Progenitor cell of endocrine pancreas (in vitro differentiated cells): ENCODE results near the gene SPRED2. TPM values are rescaled to one million over a fixed set of nuclear protein-coding genes. Genes with fewer than 3 reads are reported as not detected.
"Not testable (repeated sequence)": the region's sequence is repeated elsewhere in the genome, so short reads cannot be mapped to it uniquely, and the experiment has no call there.

Experiments used
- DNase-seq: peaks from one replicate; pipeline ENCODE4 v3.0.0; 2021; ENCODE audit warnings: low spot score; ENCODE audit not compliant: unreplicated experiment
- H3K27ac Mint-ChIP-seq: 2 replicates; pipeline ENCODE4 v1.8.0; 2021; ENCODE audit warnings: mild to moderate bottlenecking, moderate library complexity, mixed read lengths
- H3K27me3 Mint-ChIP-seq: 2 replicates; pipeline ENCODE4 v1.8.0; 2021; ENCODE audit warnings: mixed read lengths
- H3K36me3 Mint-ChIP-seq: 2 replicates; pipeline ENCODE4 v1.8.0; 2022; ENCODE audit warnings: mixed read lengths; ENCODE audit not compliant: insufficient read depth
- H3K4me1 Mint-ChIP-seq: 2 replicates; pipeline ENCODE4 v1.8.0; 2021; ENCODE audit warnings: low read depth, mixed read lengths
- H3K4me3 Mint-ChIP-seq: 2 replicates; pipeline ENCODE4 v1.8.0; 2021; ENCODE audit warnings: low read depth, mild to moderate bottlenecking, moderate library complexity, mixed read lengths
- H3K9me3 Mint-ChIP-seq: 2 replicates; pipeline ENCODE4 v1.8.0; 2021; ENCODE audit warnings: low read depth, mixed read lengths
- CTCF ChIP-seq: fragments of 200-600 bp; sonication (generic); IDR thresholded peaks from one replicate; pipeline ENCODE4 v1.5.0; 2021; ENCODE audit warnings: antibody characterized with exemption, mild to moderate bottlenecking; ENCODE audit not compliant: unreplicated experiment
- total RNA-seq: library from RNA; stranded (reverse); gene quantifications from 2 replicates; pipeline ENCODE4 v1.2.1, GENCODE V29; 2021

Gene SPRED2
- total RNA-seq, 1 donor from 2014 or later: 38.6 TPM

GRCh38 chr2:65320946-65321345, 111.5 kb downstream of the SPRED2 start:
- H3K27ac Mint-ChIP-seq: no peak overlapping the region
- H3K9me3 Mint-ChIP-seq: no peaks in the 10 kb centered on the region
- H3K36me3 Mint-ChIP-seq: peaks cover 20% of the 10 kb centered on the region
- no peak for DNase-seq
- no peaks in the 10 kb centered on the region for H3K27me3 Mint-ChIP-seq
- peaks cover 6% of the 10 kb centered on the region for H3K4me1 Mint-ChIP-seq
- no peak for TF ChIP-seq CTCF
- H3K4me3 Mint-ChIP-seq: no peak overlapping the region

GRCh38 chr2:65320042-65320725, 112.2 kb downstream of the SPRED2 start:
- Mint-ChIP-seq H3K27me3 (no peaks in the 10 kb centered on the region), H3K4me1 (peaks cover 6% of the 10 kb centered on the region), H3K4me3 (no peak overlapping the region), H3K9me3 (no peaks in the 10 kb centered on the region), H3K27ac (no peak overlapping the region), H3K36me3 (peaks cover 23% of the 10 kb centered on the region)
- TF ChIP-seq CTCF: peak; percentile 32
- no peak for DNase-seq

- DNase-seq: no peak
- Mint-ChIP-seq H3K27me3 (no peaks in the 10 kb centered on the region), H3K4me1 (peaks cover 6% of the 10 kb centered on the region), H3K27ac (no peak overlapping the region), H3K4me3 (no peak overlapping the region), H3K9me3 (no peaks in the 10 kb centered on the region), H3K36me3 (peaks cover 24% of the 10 kb centered on the region)
- TF ChIP-seq CTCF: no peak
Observed at GRCh38 chr2:65319674-65320041, 112.7 kb downstream of the SPRED2 start.

- H3K27ac Mint-ChIP-seq: peak overlapping the region; percentile 53
Observed at GRCh38 chr2:65319072-65319673, 113.2 kb downstream of the SPRED2 start.

GRCh38 chr2:65317841-65318240, 114.6 kb downstream of the SPRED2 start:
- Mint-ChIP-seq H3K9me3 (no peaks in the 10 kb centered on the region), H3K27ac (no peak overlapping the region), H3K4me1 (peaks cover 6% of the 10 kb centered on the region), H3K36me3 (peaks cover 34% of the 10 kb centered on the region), H3K27me3 (no peaks in the 10 kb centered on the region), H3K4me3 (no peak overlapping the region)
- DNase-seq: no peak
- TF ChIP-seq CTCF: no peak

More at GRCh38 chr2:65319072-65319673, 113.2 kb downstream of the SPRED2 start:
- Mint-ChIP-seq H3K9me3 (no peaks in the 10 kb centered on the region), H3K27me3 (no peaks in the 10 kb centered on the region), H3K36me3 (peaks cover 26% of the 10 kb centered on the region), H3K4me1 (peaks cover 6% of the 10 kb centered on the region), H3K4me3 (no peak overlapping the region)
- DNase-seq: no peak
- no peak for TF ChIP-seq CTCF

GRCh38 chr2:65317351-65317750, 115.0 kb downstream of the SPRED2 start:
- not testable (repeated sequence) for H3K4me1 Mint-ChIP-seq, DNase-seq, H3K27ac Mint-ChIP-seq, H3K9me3 Mint-ChIP-seq, H3K4me3 Mint-ChIP-seq, H3K27me3 Mint-ChIP-seq
- H3K36me3 Mint-ChIP-seq: peaks cover 37% of the 10 kb centered on the region
